Endothelial cell of umbilical vein (primary cell): ENCODE results near the gene DMRTB1. TPM values are rescaled to one million over a fixed set of nuclear protein-coding genes. Genes with fewer than 3 reads are reported as not detected.

Source experiments
- BruUV-seq: library from RNA; stranded (reverse); fragments of 400-500 nt; replicated peaks from 2 replicates; lab custom pipeline; 2021; lab: Mats Ljungman, UMichigan
- CTCF ChIA-PET: fragments of 300-600, 350-600 bp; sonication (Branson Sonifier 250); formaldehyde crosslinking; loops from one replicate; lab custom pipeline; 2021; ENCODE audit warnings: antibody characterized with exemption, inconsistent platforms; lab: Charles Lee
- POLR2A ChIA-PET: fragments of 300-600, 350-600 bp; sonication (Branson Sonifier 250); formaldehyde crosslinking; loops from one replicate; lab custom pipeline; 2021; ENCODE audit warnings: antibody characterized with exemption, inconsistent platforms; lab: Charles Lee
- DNase-seq: peaks from one replicate; pipeline ENCODE4 v3.0.0-alpha.2; 2011; ENCODE audit warnings: low read depth, low spot score
- FAIRE-seq: peaks from 2 replicates; lab custom pipeline; 2011; peaks lifted over from hg19 to GRCh38; lab: Jason Lieb, UNC
- H2AFZ ChIP-seq: 2 replicates; pipeline ENCODE4 v1.6.0; 2012; ENCODE audit warnings: low read depth, low read length, control low read depth, inconsistent platforms
- H3K27ac ChIP-seq: 2 replicates; pipeline ENCODE4 v1.5.1; 2011; ENCODE audit warnings: low read depth, mild to moderate bottlenecking, control low read depth, low read length, moderate library complexity; ENCODE audit not compliant: insufficient read depth
- H3K27me3 ChIP-seq, 2 experiments: 2 replicates each; pipeline versions ENCODE4 v1.6.0 to v1.6.1; 2011; ENCODE audit warnings: low read length in 2 of 2, mixed read lengths in 1 of 2; ENCODE audit not compliant: control insufficient read depth in 2 of 2, insufficient read depth in 2 of 2
- H3K36me3 ChIP-seq, 2 experiments: 2 replicates in 1 of 2; 3 replicates in 1 of 2; pipeline ENCODE4 v1.5.1; 2011; ENCODE audit warnings: low read length in 2 of 2, mild to moderate bottlenecking in 1 of 2, moderate library complexity in 1 of 2; ENCODE audit not compliant: control insufficient read depth in 2 of 2, insufficient read depth in 2 of 2; ENCODE audit errors: extremely low read depth in 1 of 2
- H3K4me1 ChIP-seq: 3 replicates; pipeline ENCODE4 v1.5.1; 2011; ENCODE audit warnings: mild to moderate bottlenecking, low read length; ENCODE audit not compliant: control insufficient read depth, insufficient read depth; ENCODE audit errors: extremely low read depth
- H3K4me2 ChIP-seq: 2 replicates; pipeline ENCODE4 v1.6.1; 2011; ENCODE audit warnings: low read length, control low read depth, mixed read lengths; ENCODE audit not compliant: insufficient read depth
- H3K4me3 ChIP-seq, 3 experiments: fragments of 200-600 bp in 1 of 3; sonication (generic), shearing (Covaris generic) in 1 of 3; replicated peaks in 1 of 3; 2 replicates each; pipeline ENCODE4 v1.5.1; 2011 to 2016; ENCODE audit warnings: control low read depth in 3 of 3, low read length in 3 of 3, mild to moderate bottlenecking in 2 of 3, inconsistent platforms in 1 of 3, low read depth in 1 of 3, moderate library complexity in 1 of 3; ENCODE audit not compliant: insufficient read depth in 1 of 3
- H3K79me2 ChIP-seq: 2 replicates; pipeline ENCODE4 v1.6.0; 2012; ENCODE audit warnings: low read length, inconsistent platforms; ENCODE audit not compliant: control insufficient read depth, insufficient read depth
- H3K9ac ChIP-seq: replicated peaks from 2 replicates; pipeline ENCODE3; 2011; ENCODE audit warnings: low read length, control low read depth; ENCODE audit not compliant: insufficient read depth; ENCODE audit errors: extremely low read depth
- H3K9me1 ChIP-seq: replicated peaks from 3 replicates; pipeline ENCODE4 v1.6.0; 2011; ENCODE audit warnings: mild to moderate bottlenecking, low read length; ENCODE audit not compliant: control insufficient read depth, insufficient read depth; ENCODE audit errors: extremely low read depth
- H3K9me3 ChIP-seq: replicated peaks from 2 replicates; pipeline ENCODE4 v1.5.1; 2012; ENCODE audit warnings: low read length, inconsistent platforms; ENCODE audit not compliant: control insufficient read depth, insufficient read depth
- H4K20me1 ChIP-seq: replicated peaks from 2 replicates; pipeline ENCODE3; 2011; ENCODE audit warnings: mild to moderate bottlenecking, low read length; ENCODE audit not compliant: control insufficient read depth, insufficient read depth; ENCODE audit errors: extremely low read depth
- EZH2 ChIP-seq: IDR thresholded peaks from 2 replicates; pipeline ENCODE4 v1.6.1; 2012; ENCODE audit warnings: borderline replicate concordance, low read depth, mild to moderate bottlenecking, moderate library complexity, low read length, inconsistent platforms; ENCODE audit not compliant: severe bottlenecking
- FOS ChIP-seq: IDR thresholded peaks from 2 replicates; pipeline ENCODE4 v1.6.1; 2011; ENCODE audit warnings: mild to moderate bottlenecking, low read length, moderate library complexity, borderline replicate concordance; ENCODE audit not compliant: insufficient read depth
- GATA2 ChIP-seq: IDR thresholded peaks from 2 replicates; pipeline ENCODE4 v1.7.0; 2011; ENCODE audit warnings: low read depth, mild to moderate bottlenecking, moderate library complexity, mixed read lengths, low read length; ENCODE audit not compliant: insufficient read length, insufficient read depth
- JUN ChIP-seq: IDR thresholded peaks from 2 replicates; pipeline ENCODE4 v1.6.1; 2011; ENCODE audit warnings: borderline replicate concordance, low read depth; ENCODE audit not compliant: insufficient read length, insufficient read depth
- MYC ChIP-seq: IDR thresholded peaks from one replicate; pipeline ENCODE4 v1.6.1; 2011; ENCODE audit warnings: mild to moderate bottlenecking, low read depth, low read length
- POLR2AphosphoS5 ChIP-seq: IDR thresholded peaks from 2 replicates; pipeline ENCODE4 v1.6.1; 2012; ENCODE audit warnings: low read depth, mild to moderate bottlenecking, control low read depth, low read length, moderate library complexity; ENCODE audit not compliant: insufficient read depth
- dilution Hi-C: fragments of 300-500 bp; cut with MboI; formaldehyde crosslinking; loops from one replicate; pipeline ENCODE4 v1.15.0; 2019; ENCODE audit warnings: low sequenced_read_pairs; ENCODE audit not compliant: extremely low pct_ligation_motif_present
- intact Hi-C: fragments of 100-400 bp; cut with micrococcal nuclease; formaldehyde crosslinking; loops from one replicate; pipeline ENCODE4 v1.10.0; 2022
- polyA plus RNA-seq, 4 experiments: library from polyadenylated mRNA; depleted of rRNA in 3 of 4; stranded (reverse) in 3 of 4; unstranded in 1 of 4; fragments of >200 nt; gene quantifications; 2 replicates each; pipeline versions ENCODE4 v1.2.1 to v1.2.3, GENCODE V29; 2011 to 2012; ENCODE audit warnings: missing spikeins in 1 of 4
- total RNA-seq: library from RNA; stranded (reverse); gene quantifications from 2 replicates; pipeline ENCODE4 v1.2.3, GENCODE V29; 2021

The DMRTB1 gene
- total and polyA plus RNA-seq, 2 donors (not counting 3 experiments of a cell fraction or from before 2014, with no cell fraction given), result not detected

DNA sequence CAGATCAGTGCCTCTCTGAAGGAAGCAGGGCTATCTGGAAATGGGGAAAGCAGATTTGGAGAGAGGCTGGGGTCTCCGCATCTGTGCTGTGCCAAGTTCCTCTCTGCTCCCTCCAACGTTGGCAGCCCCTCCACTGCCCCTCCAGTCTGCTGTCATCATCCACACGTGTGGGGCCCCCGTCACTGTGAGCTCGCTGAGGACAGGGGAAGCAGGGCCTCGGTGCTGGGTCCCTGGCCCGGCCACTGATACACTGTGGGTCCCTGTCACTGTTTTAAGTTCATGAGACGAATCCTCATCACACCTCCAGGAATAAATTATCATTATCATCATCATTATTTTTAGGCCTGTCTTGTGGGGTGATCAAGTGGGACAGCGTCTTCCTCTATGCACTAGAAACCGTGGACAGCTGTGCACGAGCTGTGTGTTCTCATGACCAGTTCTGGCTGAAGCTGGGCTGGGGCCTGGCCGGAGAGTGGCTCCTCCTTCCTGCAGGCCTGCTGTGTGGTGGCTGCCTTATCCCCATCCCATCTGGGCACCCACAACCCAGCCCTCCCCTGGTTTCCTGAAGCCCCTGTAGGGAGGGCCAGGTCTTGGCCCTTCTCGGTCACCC lies 52.2 kb downstream of the DMRTB1 start:
- Histone ChIP-seq H3K4me3 (no peak overlapping the region), H3K9me1 (no peaks in the 10 kb centered on the region), H4K20me1 (no peaks in the 10 kb centered on the region), H3K4me1 (no peaks in the 10 kb centered on the region), H3K36me3 (no peaks in the 10 kb centered on the region), H2AFZ (no peak overlapping the region), H3K79me2 (no peaks in the 10 kb centered on the region), H3K4me2 (no peak overlapping the region), H3K9ac (no peak overlapping the region), H3K27me3 (no peaks in the 10 kb centered on the region), H3K9me3 (no peaks in the 10 kb centered on the region), H3K27ac (no peak overlapping the region)
- intact Hi-C loops (no loop called here), dilution Hi-C loops (no loop called here)
- TF ChIP-seq POLR2AphosphoS5 (no peak), EZH2 (no peak), MYC (no peak), FOS (no peak), JUN (no peak), GATA2 (no peak)
- no peak for DNase-seq
- ChIA-PET CTCF (no interaction called here), POLR2A (no interaction called here)
- no peak for FAIRE-seq
- BruUV-seq, result no TSS peak
